H1 (cell line): ENCODE data around the gene TINAG. TPM values are rescaled to one million over a fixed set of nuclear protein-coding genes. Genes with fewer than 3 reads are reported as not detected.

Experiments
- CBX5 ChIP-seq: fragments of 300-800, 300-1000 bp; sonication (generic); IDR thresholded peaks from 2 replicates; pipeline ENCODE4 v1.7.1; 2016; ENCODE audit warnings: antibody characterized with exemption, low read length, low read depth
- CTBP2 ChIP-seq: IDR thresholded peaks from 2 replicates; pipeline ENCODE4 v1.7.0; 2011; ENCODE audit warnings: borderline replicate concordance, mild to moderate bottlenecking, moderate library complexity, mixed read lengths, low read length; ENCODE audit not compliant: insufficient read depth, insufficient read length
- GABPA ChIP-seq: IDR thresholded peaks from 2 replicates; pipeline ENCODE4 v1.6.1; 2011; ENCODE audit warnings: mild to moderate bottlenecking, low read length, moderate library complexity, borderline replicate concordance; ENCODE audit not compliant: insufficient read depth
- JUND ChIP-seq: IDR thresholded peaks from 2 replicates; pipeline ENCODE4 v1.6.1; 2011; ENCODE audit warnings: mild to moderate bottlenecking, improper control_type of control experiment, low read length
- PHF8 ChIP-seq: fragments of 200-600 bp; sonication (generic); conservative IDR thresholded peaks from 2 replicates; pipeline ENCODE4 v1.7.1; 2012; ENCODE audit warnings: low read depth, mild to moderate bottlenecking, inconsistent platforms, low read length, moderate library complexity
- SIRT6 ChIP-seq: IDR thresholded peaks from one replicate; pipeline ENCODE4 v1.7.1; 2012; ENCODE audit warnings: low read length, inconsistent platforms
- TEAD4 ChIP-seq: IDR thresholded peaks from 2 replicates; pipeline ENCODE4 v1.6.1; 2012; ENCODE audit warnings: low read depth, low read length, inconsistent platforms, mixed read lengths
- polyA plus RNA-seq, 7 experiments: library from polyadenylated mRNA; depleted of rRNA in 3 of 7; stranded (reverse) in 5 of 7; unstranded in 2 of 7; fragments of >200 nt in 5 of 7; fragments of 200-250 nt in 2 of 7; gene quantifications; 1 replicate in 5 of 7; 2 replicates in 1 of 7; 4 replicates in 1 of 7; pipeline versions ENCODE4 v1.2.1 to v1.2.3, GENCODE V29; 2011 to 2013; ENCODE audit warnings: missing spikeins in 2 of 7, mixed read lengths in 2 of 7
- total RNA-seq: library from RNA; stranded (reverse); fragmentation: NEBNext Ultra II Directional; extraction: Animal tissue kit (Norgen Biotek cat#: 25700); gene quantifications from 2 replicates; pipeline ENCODE4 v1.2.1, GENCODE V29; 2021
- TF ChIP-seq, protein P1 (sequence below), 3 experiments: IDR thresholded peaks; 1 replicate in 2 of 3; 2 replicates in 1 of 3; pipeline versions ENCODE4 v1.5.1 to v1.6.1; 2011; ENCODE audit warnings: low read length in 3 of 3, mild to moderate bottlenecking in 3 of 3, inconsistent platforms in 2 of 3, low read depth in 1 of 3, moderate library complexity in 1 of 3; ENCODE audit not compliant: insufficient read depth in 1 of 3; ENCODE audit errors: control extremely low read depth in 1 of 3
- TF ChIP-seq, protein P2 (sequence below): fragments of 300-600 bp; sonication (generic); IDR thresholded peaks from 2 replicates; pipeline ENCODE4 v1.7.1; 2012; ENCODE audit warnings: low read length, moderate library complexity, mild to moderate bottlenecking, inconsistent platforms; ENCODE audit not compliant: insufficient replicate concordance

The TINAG gene
- total and polyA plus RNA-seq, 2 of the 8 experiments (the other 6 are each of a cell fraction or from before 2014, with no cell fraction given) = not detected

- TF ChIP-seq, protein P1, sequence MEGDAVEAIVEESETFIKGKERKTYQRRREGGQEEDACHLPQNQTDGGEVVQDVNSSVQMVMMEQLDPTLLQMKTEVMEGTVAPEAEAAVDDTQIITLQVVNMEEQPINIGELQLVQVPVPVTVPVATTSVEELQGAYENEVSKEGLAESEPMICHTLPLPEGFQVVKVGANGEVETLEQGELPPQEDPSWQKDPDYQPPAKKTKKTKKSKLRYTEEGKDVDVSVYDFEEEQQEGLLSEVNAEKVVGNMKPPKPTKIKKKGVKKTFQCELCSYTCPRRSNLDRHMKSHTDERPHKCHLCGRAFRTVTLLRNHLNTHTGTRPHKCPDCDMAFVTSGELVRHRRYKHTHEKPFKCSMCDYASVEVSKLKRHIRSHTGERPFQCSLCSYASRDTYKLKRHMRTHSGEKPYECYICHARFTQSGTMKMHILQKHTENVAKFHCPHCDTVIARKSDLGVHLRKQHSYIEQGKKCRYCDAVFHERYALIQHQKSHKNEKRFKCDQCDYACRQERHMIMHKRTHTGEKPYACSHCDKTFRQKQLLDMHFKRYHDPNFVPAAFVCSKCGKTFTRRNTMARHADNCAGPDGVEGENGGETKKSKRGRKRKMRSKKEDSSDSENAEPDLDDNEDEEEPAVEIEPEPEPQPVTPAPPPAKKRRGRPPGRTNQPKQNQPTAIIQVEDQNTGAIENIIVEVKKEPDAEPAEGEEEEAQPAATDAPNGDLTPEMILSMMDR (IDR thresholded peaks at IDR 0.05; ENCODE audit: control extremely low read depth in 1 of 3, insufficient read depth in 1 of 3, low read depth in 1 of 3, low read length in 3 of 3) = peak in 2 of 3 experiments; percentile 38 to 46; a peak in 3 of 4 replicates
- TF ChIP-seq TEAD4 = peak; percentile 55; the same call in 1 of the 2 replicates
- no peak for TF ChIP-seq SIRT6
- TF ChIP-seq GABPA = no peak
- no peak for TF ChIP-seq CTBP2
- no peak for TF ChIP-seq CBX5
- TF ChIP-seq, protein P2, sequence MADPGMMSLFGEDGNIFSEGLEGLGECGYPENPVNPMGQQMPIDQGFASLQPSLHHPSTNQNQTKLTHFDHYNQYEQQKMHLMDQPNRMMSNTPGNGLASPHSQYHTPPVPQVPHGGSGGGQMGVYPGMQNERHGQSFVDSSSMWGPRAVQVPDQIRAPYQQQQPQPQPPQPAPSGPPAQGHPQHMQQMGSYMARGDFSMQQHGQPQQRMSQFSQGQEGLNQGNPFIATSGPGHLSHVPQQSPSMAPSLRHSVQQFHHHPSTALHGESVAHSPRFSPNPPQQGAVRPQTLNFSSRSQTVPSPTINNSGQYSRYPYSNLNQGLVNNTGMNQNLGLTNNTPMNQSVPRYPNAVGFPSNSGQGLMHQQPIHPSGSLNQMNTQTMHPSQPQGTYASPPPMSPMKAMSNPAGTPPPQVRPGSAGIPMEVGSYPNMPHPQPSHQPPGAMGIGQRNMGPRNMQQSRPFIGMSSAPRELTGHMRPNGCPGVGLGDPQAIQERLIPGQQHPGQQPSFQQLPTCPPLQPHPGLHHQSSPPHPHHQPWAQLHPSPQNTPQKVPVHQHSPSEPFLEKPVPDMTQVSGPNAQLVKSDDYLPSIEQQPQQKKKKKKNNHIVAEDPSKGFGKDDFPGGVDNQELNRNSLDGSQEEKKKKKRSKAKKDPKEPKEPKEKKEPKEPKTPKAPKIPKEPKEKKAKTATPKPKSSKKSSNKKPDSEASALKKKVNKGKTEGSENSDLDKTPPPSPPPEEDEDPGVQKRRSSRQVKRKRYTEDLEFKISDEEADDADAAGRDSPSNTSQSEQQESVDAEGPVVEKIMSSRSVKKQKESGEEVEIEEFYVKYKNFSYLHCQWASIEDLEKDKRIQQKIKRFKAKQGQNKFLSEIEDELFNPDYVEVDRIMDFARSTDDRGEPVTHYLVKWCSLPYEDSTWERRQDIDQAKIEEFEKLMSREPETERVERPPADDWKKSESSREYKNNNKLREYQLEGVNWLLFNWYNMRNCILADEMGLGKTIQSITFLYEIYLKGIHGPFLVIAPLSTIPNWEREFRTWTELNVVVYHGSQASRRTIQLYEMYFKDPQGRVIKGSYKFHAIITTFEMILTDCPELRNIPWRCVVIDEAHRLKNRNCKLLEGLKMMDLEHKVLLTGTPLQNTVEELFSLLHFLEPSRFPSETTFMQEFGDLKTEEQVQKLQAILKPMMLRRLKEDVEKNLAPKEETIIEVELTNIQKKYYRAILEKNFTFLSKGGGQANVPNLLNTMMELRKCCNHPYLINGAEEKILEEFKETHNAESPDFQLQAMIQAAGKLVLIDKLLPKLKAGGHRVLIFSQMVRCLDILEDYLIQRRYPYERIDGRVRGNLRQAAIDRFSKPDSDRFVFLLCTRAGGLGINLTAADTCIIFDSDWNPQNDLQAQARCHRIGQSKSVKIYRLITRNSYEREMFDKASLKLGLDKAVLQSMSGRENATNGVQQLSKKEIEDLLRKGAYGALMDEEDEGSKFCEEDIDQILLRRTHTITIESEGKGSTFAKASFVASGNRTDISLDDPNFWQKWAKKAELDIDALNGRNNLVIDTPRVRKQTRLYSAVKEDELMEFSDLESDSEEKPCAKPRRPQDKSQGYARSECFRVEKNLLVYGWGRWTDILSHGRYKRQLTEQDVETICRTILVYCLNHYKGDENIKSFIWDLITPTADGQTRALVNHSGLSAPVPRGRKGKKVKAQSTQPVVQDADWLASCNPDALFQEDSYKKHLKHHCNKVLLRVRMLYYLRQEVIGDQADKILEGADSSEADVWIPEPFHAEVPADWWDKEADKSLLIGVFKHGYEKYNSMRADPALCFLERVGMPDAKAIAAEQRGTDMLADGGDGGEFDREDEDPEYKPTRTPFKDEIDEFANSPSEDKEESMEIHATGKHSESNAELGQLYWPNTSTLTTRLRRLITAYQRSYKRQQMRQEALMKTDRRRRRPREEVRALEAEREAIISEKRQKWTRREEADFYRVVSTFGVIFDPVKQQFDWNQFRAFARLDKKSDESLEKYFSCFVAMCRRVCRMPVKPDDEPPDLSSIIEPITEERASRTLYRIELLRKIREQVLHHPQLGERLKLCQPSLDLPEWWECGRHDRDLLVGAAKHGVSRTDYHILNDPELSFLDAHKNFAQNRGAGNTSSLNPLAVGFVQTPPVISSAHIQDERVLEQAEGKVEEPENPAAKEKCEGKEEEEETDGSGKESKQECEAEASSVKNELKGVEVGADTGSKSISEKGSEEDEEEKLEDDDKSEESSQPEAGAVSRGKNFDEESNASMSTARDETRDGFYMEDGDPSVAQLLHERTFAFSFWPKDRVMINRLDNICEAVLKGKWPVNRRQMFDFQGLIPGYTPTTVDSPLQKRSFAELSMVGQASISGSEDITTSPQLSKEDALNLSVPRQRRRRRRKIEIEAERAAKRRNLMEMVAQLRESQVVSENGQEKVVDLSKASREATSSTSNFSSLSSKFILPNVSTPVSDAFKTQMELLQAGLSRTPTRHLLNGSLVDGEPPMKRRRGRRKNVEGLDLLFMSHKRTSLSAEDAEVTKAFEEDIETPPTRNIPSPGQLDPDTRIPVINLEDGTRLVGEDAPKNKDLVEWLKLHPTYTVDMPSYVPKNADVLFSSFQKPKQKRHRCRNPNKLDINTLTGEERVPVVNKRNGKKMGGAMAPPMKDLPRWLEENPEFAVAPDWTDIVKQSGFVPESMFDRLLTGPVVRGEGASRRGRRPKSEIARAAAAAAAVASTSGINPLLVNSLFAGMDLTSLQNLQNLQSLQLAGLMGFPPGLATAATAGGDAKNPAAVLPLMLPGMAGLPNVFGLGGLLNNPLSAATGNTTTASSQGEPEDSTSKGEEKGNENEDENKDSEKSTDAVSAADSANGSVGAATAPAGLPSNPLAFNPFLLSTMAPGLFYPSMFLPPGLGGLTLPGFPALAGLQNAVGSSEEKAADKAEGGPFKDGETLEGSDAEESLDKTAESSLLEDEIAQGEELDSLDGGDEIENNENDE = no peak
- no peak for TF ChIP-seq JUND
- TF ChIP-seq PHF8 = no peak
Observed at GRCh38 chr6:54267798-54268197, 40.4 kb upstream of the TINAG start (continued).
